ENCODE results near the gene CES3.

GRCh38 chr16:66954097-66954659 lies 6.9 kb upstream of the CES3 start:
- TF ChIP-seq CTCF (IDR thresholded peaks at IDR 0.05 in 4 of 5, conservative IDR thresholded peaks at IDR 0.05 in 1 of 5) (peak; percentile 74 to 85 (median 81)), POLR2A (IDR thresholded peaks at IDR 0.05) (no peak)

Data from gastrocnemius medialis (tissue), 4 donors.